Prostate gland (tissue), 2 donors: Measurements from ENCODE around the gene ITPR1. TPM values are rescaled to one million over a fixed set of nuclear protein-coding genes. Genes with fewer than 3 reads are reported as not detected.

Experiments used
- DNase-seq: peaks from one replicate; pipeline ENCODE4 v3.0.0-alpha.2; 2019; ENCODE audit warnings: low spot score
- H3K27ac ChIP-seq, 2 donors: fragments of 200-600 bp; sonication (generic); 2 replicates each; pipeline ENCODE4 v1.5.1; 2017 to 2019
- H3K27me3 ChIP-seq: fragments of 200-600 bp; sonication (generic); replicated peaks from 2 replicates; pipeline ENCODE4 v1.5.1; 2019; ENCODE audit not compliant: insufficient read depth
- H3K36me3 ChIP-seq, 2 donors: fragments of 200-600 bp; sonication (generic); 1 replicate in 1 of 2; 2 replicates in 1 of 2; pipeline versions ENCODE4 v1.5.1 to v1.8.1; 2017 to 2019
- H3K4me1 ChIP-seq: fragments of 200-600 bp; sonication (generic); replicated peaks from 2 replicates; pipeline ENCODE4 v1.5.1; 2019
- H3K4me3 ChIP-seq, 2 donors: fragments of 200-600 bp; sonication (generic); 2 replicates each; pipeline ENCODE4 v1.5.1; 2017 to 2019
- H3K9me3 ChIP-seq: fragments of 200-600 bp; sonication (generic); 2 replicates; pipeline ENCODE4 v1.5.1; 2017
- POLR2A ChIP-seq: fragments of 450-650 bp; IDR thresholded peaks from one replicate; pipeline ENCODE4 v1.6.1; 2016; ENCODE audit warnings: antibody characterized with exemption, mild to moderate bottlenecking
- POLR2AphosphoS5 ChIP-seq: sonication (generic); formaldehyde crosslinking; IDR thresholded peaks from one replicate; pipeline ENCODE4 v1.6.1; 2017; ENCODE audit warnings: antibody characterized with exemption
- WGBS: methylation state at CpG from one replicate; pipeline ENCODE4 v1.1.5; 2018; 5-methylcytosine and 5-hydroxymethylcytosine counted together
- intact Hi-C: fragments of 100-400 bp; cut with DNase I; formaldehyde crosslinking; loops from one replicate; pipeline ENCODE4 v1.14.2; 2022
- total RNA-seq, 2 donors: library from RNA; depleted of rRNA; stranded (reverse); fragments of >200 nt; gene quantifications; one replicate each; pipeline ENCODE4 v1.1.0, GENCODE V29; 2016
- TF ChIP-seq, protein P1 (sequence below), 4 experiments: fragments of 200-600 bp in 2 of 4; fragments of 450-650 bp in 2 of 4; sonication (generic) in 2 of 4; IDR thresholded peaks; 1 replicate in 3 of 4; 2 replicates in 1 of 4; pipeline ENCODE4 v1.5.1; 2016 to 2019; ENCODE audit warnings: antibody characterized with exemption in 4 of 4, mild to moderate bottlenecking in 2 of 4, moderate library complexity in 2 of 4

ITPR1 gene
- total RNA-seq, 2 donors from 2014 or later: 80.0 to 126 TPM

DNA sequence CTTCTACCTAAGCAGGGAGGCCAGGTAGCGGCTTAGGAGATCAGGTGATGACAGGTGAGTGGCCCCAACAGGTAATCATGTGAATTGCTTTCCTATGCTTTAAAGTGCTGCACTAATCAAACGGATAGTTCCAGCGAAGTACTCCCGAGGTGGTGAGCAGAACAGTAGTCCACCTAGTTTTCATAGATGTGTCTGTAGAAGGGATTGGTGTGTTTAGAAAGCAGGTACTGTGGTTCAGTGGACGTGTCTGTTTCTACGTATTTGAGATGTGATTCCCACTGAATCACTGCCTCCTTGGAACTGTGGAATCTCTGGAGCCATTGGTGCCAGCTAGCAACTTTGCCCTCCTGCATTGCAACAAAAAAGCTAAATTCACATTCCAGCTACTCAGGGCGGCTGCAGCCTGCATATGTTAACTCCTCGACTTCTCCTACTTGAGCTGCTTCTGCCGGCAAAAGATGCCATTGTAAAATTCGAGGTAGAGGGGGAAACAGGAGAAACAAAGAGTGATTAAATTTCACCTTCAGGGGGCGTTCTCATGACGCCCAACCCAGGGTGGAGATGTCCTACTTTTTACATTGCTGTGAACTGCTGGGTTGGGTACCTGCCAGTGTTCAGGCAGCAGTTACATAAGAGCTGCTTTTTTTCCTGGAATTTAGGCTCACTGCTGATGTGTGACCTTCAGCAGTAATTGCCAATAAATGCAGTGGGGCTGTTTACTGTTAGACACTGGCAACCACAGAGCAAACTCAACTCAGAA, 227.3 kb downstream of the ITPR1 start:
- intact Hi-C loops: loop anchor here (5.0 kb wide), 1 partner anchor 257 kb away; the partner anchor contains the start of gene BHLHE40

DNA sequence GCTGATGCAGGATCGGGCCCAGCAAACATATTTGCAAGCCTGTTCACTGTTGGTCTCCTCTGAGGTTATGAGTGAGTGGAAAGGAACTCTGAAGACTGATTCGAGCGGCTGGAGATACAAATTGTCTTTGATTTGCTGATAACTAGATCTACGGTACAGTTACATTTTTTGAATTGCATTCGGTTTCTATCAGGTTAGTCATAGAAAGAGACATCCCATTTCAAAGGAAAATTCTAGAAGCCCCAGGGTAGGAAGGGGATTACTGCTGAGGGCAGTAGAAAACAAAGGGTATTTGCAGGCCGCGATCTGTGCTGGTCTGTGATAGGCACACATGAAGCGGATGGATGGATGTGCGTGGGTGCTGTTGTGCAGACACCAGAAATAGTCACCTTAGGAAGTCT, 228.4 kb downstream of the ITPR1 start:
- intact Hi-C loops: loop anchor here (5.0 kb wide), 1 partner anchor 256 kb away; the partner anchor contains the start of gene BHLHE40
- H3K36me3 ChIP-seq: no peaks in the 10 kb centered on the region
- no peak overlapping the region for H3K4me3 ChIP-seq
- peak overlapping the region; percentile 59 for H3K27ac ChIP-seq
- H3K4me1 ChIP-seq: peaks cover 8% of the 10 kb centered on the region
- H3K27me3 ChIP-seq: no peaks in the 10 kb centered on the region
- no peak for DNase-seq
- 58% methylated on average over 9 of the region's 9 CpGs for WGBS
- H3K9me3 ChIP-seq: no peaks in the 10 kb centered on the region
- TF ChIP-seq, protein P1, sequence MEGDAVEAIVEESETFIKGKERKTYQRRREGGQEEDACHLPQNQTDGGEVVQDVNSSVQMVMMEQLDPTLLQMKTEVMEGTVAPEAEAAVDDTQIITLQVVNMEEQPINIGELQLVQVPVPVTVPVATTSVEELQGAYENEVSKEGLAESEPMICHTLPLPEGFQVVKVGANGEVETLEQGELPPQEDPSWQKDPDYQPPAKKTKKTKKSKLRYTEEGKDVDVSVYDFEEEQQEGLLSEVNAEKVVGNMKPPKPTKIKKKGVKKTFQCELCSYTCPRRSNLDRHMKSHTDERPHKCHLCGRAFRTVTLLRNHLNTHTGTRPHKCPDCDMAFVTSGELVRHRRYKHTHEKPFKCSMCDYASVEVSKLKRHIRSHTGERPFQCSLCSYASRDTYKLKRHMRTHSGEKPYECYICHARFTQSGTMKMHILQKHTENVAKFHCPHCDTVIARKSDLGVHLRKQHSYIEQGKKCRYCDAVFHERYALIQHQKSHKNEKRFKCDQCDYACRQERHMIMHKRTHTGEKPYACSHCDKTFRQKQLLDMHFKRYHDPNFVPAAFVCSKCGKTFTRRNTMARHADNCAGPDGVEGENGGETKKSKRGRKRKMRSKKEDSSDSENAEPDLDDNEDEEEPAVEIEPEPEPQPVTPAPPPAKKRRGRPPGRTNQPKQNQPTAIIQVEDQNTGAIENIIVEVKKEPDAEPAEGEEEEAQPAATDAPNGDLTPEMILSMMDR (IDR thresholded peaks at IDR 0.05): no peak
- TF ChIP-seq POLR2AphosphoS5 (no peak), POLR2A (no peak)

More for the DNA sequence above, 227.3 kb downstream of the ITPR1 start:
- WGBS: 23% methylated on average over 12 of the region's 12 CpGs
- H3K27me3 ChIP-seq: no peaks in the 10 kb centered on the region
- H3K4me3 ChIP-seq: no peak overlapping the region
- TF ChIP-seq POLR2A (no peak), POLR2AphosphoS5 (peak; percentile 83)
- TF ChIP-seq, protein P1 (IDR thresholded peaks at IDR 0.05): peak in 3 of 4 experiments; percentile 40 to 71 (median 67)
- no peaks in the 10 kb centered on the region for H3K9me3 ChIP-seq
- DNase-seq: peak; percentile 80
- H3K36me3 ChIP-seq: no peaks in the 10 kb centered on the region
- peak overlapping the region; percentile 59 for H3K27ac ChIP-seq
- peaks cover 8% of the 10 kb centered on the region for H3K4me1 ChIP-seq

DNA sequence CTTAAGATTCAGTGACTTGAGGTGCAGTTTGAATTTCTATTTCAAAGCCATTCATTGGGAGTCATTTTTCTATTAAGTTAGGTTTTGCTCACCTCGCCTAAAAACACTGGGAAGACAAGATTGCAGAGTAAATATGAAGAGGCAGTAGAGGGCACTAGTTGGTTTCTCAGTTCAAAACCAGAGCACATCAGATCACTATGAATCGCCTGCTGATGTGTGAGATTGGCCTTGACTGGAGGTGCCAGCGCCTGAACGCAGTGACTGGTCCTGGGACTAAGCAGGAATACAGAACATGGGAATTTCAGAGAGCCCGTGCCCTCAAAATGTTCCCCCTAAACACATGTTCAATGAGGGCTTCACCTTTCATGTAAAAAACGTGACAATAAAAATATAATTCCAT, 229.0 kb downstream of the ITPR1 start:
- intact Hi-C loops: loop anchor here (5.0 kb wide), 1 partner anchor 255 kb away; the partner anchor contains the start of gene BHLHE40
- WGBS: 23% methylated on average over 6 of the region's 6 CpGs
- no peaks in the 10 kb centered on the region for H3K36me3 ChIP-seq
- no peaks in the 10 kb centered on the region for H3K27me3 ChIP-seq
- TF ChIP-seq POLR2AphosphoS5 (peak; percentile 51), POLR2A (no peak)
- TF ChIP-seq, protein P1 (IDR thresholded peaks at IDR 0.05): peak in 3 of 4 experiments; percentile 34 to 62 (median 62)
- H3K27ac ChIP-seq: peak overlapping the region; percentile 59
- no peak overlapping the region for H3K4me3 ChIP-seq
- DNase-seq: peak; percentile 43
- H3K4me1 ChIP-seq: peaks cover 8% of the 10 kb centered on the region
- no peaks in the 10 kb centered on the region for H3K9me3 ChIP-seq

DNA sequence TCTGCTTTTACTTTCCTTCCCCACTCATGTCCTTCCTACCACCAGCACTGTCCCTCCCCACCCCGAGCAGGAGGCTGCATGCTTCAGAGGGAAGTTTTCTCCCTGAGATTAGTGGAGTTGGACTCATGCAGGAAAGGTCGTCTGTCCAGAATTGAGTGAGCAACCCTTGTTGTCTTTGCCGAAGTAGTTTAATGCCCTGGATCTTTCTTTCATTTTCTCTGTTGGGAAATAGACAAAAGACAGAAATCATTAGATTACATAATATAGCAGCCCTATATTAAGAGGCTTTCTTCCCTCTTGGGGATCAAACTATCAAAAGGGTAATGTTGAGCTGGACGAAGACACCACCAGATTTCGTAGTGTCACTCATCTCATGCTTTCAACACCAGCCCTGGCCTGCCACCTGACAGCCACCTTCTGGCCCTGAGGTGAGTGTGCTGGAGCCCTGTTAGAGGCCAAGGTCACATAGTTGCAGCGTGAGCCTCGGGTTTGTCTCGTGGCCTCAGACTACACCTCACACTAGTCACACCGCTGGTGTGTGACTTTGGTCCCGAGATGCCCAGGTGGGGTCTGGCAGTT, 231.0 kb downstream of the ITPR1 start:
- H3K36me3 ChIP-seq: no peaks in the 10 kb centered on the region
- H3K4me3 ChIP-seq: no peak overlapping the region
- no peaks in the 10 kb centered on the region for H3K9me3 ChIP-seq
- no peak overlapping the region for H3K27ac ChIP-seq
- no peaks in the 10 kb centered on the region for H3K27me3 ChIP-seq
- peaks cover 8% of the 10 kb centered on the region for H3K4me1 ChIP-seq
- no peak for DNase-seq
- intact Hi-C loops: loop anchor here (5.0 kb wide), 1 partner anchor 253 kb away; the partner anchor contains the start of gene BHLHE40
- WGBS: 77% methylated on average over 10 of the region's 10 CpGs
- TF ChIP-seq, protein P1 (IDR thresholded peaks at IDR 0.05): no peak
- TF ChIP-seq POLR2AphosphoS5: no peak
